ENCODE results near the gene BEND7.

DNA sequence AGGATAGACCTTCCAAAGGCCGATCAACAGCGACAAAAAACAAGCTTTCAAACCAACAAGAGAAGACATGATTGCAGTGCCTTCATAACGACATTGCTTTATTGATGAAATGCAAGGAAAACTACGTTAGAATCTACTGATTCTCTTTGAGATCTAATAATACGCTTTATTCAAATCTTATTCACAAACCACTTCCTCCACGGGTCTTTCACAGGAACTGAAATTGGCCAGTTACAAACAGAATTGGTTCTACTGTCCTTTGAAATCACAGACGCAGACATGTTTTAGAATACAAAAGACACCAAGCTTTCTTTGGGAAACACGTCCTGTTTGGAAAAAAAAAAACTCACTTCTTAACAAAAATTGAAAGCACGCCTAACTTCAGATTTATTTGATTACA is 106.0 kb downstream of the BEND7 start:
- no peak for TF ChIP-seq NFE2L1 (CRISPR knock-in tag; IDR thresholded peaks at IDR 0.05)
- TF ChIP-seq SOX15 (CRISPR knock-in tag; IDR thresholded peaks at IDR 0.05) = no peak
- no peak for TF ChIP-seq ATF1 (CRISPR knock-in tag; IDR thresholded peaks at IDR 0.05)
- TF ChIP-seq CTCF (IDR thresholded peaks at IDR 0.05) = no peak
- no peak for TF ChIP-seq NFATC4 (CRISPR knock-in tag; IDR thresholded peaks at IDR 0.05)
- no peak for TF ChIP-seq NFYB (CRISPR knock-in tag; conservative IDR thresholded peaks at IDR 0.05; ENCODE audit: low read depth)
- no peak for TF ChIP-seq ELF4 (CRISPR knock-in tag; IDR thresholded peaks at IDR 0.05; ENCODE audit: low read depth)
- TF ChIP-seq, protein P1, sequence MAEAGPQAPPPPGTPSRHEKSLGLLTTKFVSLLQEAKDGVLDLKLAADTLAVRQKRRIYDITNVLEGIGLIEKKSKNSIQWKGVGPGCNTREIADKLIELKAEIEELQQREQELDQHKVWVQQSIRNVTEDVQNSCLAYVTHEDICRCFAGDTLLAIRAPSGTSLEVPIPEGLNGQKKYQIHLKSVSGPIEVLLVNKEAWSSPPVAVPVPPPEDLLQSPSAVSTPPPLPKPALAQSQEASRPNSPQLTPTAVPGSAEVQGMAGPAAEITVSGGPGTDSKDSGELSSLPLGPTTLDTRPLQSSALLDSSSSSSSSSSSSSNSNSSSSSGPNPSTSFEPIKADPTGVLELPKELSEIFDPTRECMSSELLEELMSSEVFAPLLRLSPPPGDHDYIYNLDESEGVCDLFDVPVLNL (CRISPR knock-in tag; IDR thresholded peaks at IDR 0.05; ENCODE audit: borderline replicate concordance, low read depth) = no peak
- TF ChIP-seq TEAD4 (CRISPR knock-in tag; IDR thresholded peaks at IDR 0.05) = no peak
- no peak for TF ChIP-seq MYBL2 (CRISPR knock-in tag; IDR thresholded peaks at IDR 0.05)

Measured in WTC11 (cell line).